H1 (cell line): ENCODE measurements around the gene IFT172.
"Not testable (repeated sequence)": the region's sequence is repeated elsewhere in the genome, so short reads cannot be mapped to it uniquely, and the experiment has no call there.

Experiments used
- CTCF ChIP-seq, 3 experiments: IDR thresholded peaks; 1 replicate in 2 of 3; 2 replicates in 1 of 3; pipeline versions ENCODE4 v1.5.1 to v1.6.1; 2011; ENCODE audit warnings: low read length in 3 of 3, mild to moderate bottlenecking in 3 of 3, inconsistent platforms in 2 of 3, low read depth in 1 of 3, moderate library complexity in 1 of 3; ENCODE audit not compliant: insufficient read depth in 1 of 3; ENCODE audit errors: control extremely low read depth in 1 of 3
- POLR2AphosphoS5 ChIP-seq: IDR thresholded peaks from 2 replicates; pipeline ENCODE4 v1.6.1; 2011; ENCODE audit warnings: low read depth, low read length

GRCh38 chr2:27425039-27425438, 64.5 kb downstream of the IFT172 start:
- not testable (repeated sequence) for TF ChIP-seq POLR2AphosphoS5; CTCF (IDR thresholded peaks at IDR 0.05; ENCODE audit: control extremely low read depth in 1 of 3, insufficient read depth in 1 of 3, low read depth in 1 of 3, low read length in 3 of 3)
